Fibroblast of mammary gland (primary cell): Measurements from ENCODE around the gene SLC6A9.

ENCODE experiments used
- DNase-seq: peaks from one replicate; pipeline ENCODE4 v3.0.0-alpha.2; 2010; ENCODE audit warnings: low read depth
- H3K4me3 ChIP-seq: 2 replicates; pipeline ENCODE4 v1.5.1; 2011; ENCODE audit warnings: low read depth, mild to moderate bottlenecking, low read length, moderate library complexity; ENCODE audit not compliant: control insufficient read depth
- TF ChIP-seq, protein P1 (sequence below): conservative IDR thresholded peaks from 2 replicates; pipeline ENCODE4 v1.5.1; 2011; ENCODE audit warnings: low read depth, low read length, inconsistent platforms; ENCODE audit not compliant: control insufficient read depth, insufficient read depth

Gene SLC6A9

DNA sequence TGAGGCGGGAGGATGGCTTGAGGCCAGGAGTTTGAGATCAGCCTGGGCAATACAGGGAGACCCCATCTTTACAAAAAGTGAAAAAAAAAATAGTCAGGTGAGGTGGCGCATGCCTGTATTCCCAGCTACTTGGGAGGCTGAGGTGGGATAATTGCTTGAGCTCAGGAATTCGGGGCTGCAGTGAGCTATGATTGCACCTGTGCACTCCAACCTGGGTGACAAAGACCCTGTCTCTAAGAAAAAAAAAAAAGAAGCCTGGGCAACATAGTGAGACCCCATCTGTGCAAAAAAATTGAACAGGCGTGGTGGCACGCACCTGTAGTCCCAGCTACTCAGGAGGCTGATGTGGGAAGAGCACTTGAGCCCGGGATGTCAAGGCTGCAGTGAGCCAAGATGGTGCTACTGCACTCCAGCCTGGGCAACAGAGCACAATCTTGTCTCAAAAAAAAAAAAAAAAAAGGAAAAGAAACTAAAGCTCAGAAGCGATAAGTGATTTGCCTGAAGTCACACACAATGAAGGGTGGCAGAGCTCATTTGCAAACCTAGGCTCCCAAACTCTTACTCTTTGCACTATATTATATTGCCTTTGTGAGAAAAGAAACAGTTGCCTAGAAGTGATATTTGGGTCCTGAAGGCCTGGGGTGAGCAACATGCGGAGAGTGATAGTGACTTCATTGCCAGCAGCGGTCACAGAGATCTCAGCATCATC lies 37.9 kb downstream of the SLC6A9 start:
- TF ChIP-seq, protein P1, sequence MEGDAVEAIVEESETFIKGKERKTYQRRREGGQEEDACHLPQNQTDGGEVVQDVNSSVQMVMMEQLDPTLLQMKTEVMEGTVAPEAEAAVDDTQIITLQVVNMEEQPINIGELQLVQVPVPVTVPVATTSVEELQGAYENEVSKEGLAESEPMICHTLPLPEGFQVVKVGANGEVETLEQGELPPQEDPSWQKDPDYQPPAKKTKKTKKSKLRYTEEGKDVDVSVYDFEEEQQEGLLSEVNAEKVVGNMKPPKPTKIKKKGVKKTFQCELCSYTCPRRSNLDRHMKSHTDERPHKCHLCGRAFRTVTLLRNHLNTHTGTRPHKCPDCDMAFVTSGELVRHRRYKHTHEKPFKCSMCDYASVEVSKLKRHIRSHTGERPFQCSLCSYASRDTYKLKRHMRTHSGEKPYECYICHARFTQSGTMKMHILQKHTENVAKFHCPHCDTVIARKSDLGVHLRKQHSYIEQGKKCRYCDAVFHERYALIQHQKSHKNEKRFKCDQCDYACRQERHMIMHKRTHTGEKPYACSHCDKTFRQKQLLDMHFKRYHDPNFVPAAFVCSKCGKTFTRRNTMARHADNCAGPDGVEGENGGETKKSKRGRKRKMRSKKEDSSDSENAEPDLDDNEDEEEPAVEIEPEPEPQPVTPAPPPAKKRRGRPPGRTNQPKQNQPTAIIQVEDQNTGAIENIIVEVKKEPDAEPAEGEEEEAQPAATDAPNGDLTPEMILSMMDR: no peak
- no peak overlapping the region for H3K4me3 ChIP-seq
- no peak for DNase-seq

DNA sequence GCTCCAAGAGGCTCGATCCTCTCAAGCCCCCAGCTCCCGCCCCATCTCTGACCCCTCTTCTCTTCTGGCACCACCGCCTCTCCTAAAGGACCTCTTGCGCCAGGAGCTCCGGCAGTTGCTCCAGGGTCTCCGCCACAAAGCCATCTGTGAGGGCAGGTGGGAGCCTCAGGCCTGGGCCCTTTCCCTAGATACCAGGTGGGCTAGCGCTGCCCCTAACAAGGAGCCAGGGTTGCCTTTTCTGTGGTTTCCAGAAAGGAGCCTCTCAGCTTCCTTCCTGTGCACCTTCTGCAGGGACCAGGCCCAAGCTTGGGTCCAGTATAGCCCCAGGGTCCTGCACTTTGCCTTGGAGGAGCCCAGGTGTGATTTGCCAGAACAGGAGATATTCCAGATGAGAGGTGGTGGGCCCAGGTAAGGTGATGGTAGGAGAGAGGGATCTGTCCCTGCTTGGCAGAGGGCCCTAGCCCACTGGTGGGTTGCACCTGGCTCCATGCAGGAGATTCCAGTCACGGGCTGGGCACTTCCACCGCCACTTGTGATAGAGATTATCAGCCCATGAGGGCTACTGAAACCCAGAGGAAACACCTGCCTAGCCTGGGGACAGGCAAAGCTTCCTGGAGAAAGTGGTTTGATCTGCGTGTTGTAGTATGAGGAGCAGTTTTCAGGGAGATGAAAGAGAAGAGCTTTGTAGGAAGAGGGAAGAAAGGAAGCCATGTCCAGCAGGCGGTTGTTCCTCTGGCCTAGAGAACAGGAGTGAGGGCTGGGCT lies 38.8 kb downstream of the SLC6A9 start:
- TF ChIP-seq, protein P1: no peak
- H3K4me3 ChIP-seq: peak overlapping the region; percentile 64
- no peak for DNase-seq

DNA sequence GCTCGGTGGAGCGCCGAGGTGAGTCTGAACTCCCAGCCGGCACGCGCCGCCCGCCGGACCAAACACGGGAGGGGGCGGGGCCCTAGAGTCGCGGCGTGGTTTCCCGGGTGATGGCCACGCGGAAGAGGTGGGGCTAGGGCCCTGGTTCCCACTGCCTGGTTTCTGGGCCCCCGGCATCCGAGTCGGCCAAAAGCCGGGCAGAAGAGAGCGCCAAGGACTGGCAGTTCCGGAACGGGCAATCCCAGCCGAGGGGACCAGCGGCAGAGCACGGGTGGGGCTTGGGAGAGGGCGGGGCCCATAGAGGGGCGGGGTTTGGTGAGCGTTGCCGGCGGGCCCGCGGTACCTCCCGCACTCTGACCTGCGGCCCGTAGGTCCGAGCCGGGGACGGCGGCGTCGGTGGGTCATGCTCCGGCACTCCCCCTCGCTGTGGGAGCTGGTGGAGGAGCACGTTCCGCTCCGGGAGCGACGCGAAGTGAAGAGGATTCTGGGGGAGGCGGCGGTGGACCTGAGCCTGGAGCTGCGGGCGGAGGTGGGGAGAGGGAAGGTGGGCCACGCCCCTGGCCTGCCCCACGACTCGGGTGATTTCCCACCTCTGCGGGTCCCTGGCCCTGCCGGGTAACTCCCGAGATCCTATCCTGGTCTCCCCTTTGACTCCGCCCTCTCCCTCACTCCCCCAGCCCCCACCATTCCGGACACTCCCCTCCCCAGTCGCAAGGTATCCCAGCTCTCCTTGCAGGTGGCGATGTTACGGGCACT lies 39.6 kb downstream of the SLC6A9 start, which contains the start of gene CCDC24:
CCDC24 (plus strand) TSS at position 124 of the 756 bp plus-strand sequence; CDS start at position 404, 280 bp downstream.
- TF ChIP-seq, protein P1: no peak
- DNase-seq: peak; percentile 66
- peak within 1 kb of the TSS; percentile 64 for H3K4me3 ChIP-seq

DNA sequence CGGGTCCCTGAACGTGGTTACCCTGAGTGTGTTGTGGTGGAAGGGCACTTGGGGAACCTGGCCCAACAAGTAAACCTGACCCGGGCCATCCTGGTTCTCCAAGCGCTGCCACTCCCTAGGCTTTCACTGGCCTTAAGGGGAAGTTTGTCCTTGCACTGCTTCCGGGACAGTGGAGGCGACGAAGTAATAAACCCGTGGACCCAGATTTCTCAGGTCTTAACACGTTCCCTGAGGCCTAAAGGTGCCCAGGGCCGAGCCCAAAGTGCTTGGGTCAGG lies 40.1 kb downstream of the SLC6A9 start:
- TF ChIP-seq, protein P1: no peak
- peak overlapping the region; percentile 64 for H3K4me3 ChIP-seq
- DNase-seq: no peak

DNA sequence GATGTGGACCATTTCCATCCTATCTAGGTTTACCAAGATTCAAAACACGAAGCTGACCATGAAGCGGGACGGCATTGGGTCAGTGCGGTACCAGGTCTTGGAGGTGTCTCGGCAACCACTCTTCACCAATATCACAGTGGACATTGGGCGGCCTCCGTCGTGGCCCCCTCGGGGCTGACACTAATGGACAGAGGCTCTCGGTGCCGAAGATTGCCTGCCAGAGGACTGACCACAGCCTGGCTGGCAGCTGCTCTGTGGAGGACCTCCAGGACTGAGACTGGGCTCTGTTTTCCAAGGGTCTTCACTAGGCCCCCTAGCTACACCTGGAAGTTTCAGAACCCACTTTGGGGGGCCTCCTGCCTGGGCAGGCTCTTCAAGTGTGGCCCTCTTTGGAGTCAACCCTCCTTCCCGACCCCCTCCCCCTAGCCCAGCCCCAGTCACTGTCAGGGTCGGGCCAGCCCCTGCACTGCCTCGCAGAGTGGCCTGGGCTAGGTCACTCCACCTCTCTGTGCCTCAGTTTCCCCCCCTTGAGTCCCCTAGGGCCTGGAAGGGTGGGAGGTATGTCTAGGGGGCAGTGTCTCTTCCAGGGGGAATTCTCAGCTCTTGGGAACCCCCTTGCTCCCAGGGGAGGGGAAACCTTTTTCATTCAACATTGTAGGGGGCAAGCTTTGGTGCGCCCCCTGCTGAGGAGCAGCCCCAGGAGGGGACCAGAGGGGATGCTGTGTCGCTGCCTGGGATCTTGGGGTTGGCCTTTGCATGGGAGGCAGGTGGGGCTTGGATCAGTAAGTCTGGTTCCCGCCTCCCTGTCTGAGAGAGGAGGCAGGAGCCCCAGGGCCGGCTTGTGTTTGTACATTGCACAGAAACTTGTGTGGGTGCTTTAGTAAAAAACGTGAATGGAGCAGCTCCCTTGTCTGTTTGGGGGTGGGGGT lies 40.7 kb downstream of the SLC6A9 start:
- no peak for DNase-seq
- peak overlapping the region; percentile 64 for H3K4me3 ChIP-seq
- TF ChIP-seq, protein P1: peak; percentile 6
